NCI-H1048 (cell line): ENCODE data around the gene CDK2AP2.

ENCODE experiments used
- DNase-seq: peaks from one replicate; lab custom pipeline; 2025; lab: John Stamatoyannopoulos, UW

The CDK2AP2 gene

GRCh38 chr11:67503119-67504004, 4.6 kb downstream of the CDK2AP2 start:
- no peak for DNase-seq

GRCh38 chr11:67502328-67502979, 5.5 kb downstream of the CDK2AP2 start:
- DNase-seq = no peak

DNA sequence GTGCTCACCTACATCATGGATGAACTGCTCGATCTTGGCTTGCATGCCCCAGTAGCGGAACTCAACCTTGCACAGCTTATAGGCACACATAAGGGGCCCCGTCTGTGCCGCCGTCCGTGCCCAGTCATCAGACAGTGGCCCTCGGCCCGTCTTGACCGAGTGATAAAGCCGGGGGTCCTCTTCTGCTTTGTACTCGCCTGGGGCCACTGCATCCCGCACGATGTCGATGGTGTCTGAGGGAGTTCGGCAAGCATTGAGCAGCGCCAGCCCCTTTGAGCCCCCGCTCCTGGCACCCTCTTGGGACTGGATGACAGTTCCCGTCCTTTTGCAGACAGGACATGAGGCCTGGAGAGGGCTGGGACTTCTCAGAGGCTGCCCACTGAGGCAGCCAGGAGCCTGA, 6.1 kb downstream of the CDK2AP2 start:
- DNase-seq = no peak

GRCh38 chr11:67500831-67501715, 6.9 kb downstream of the CDK2AP2 start:
- no peak for DNase-seq

DNA sequence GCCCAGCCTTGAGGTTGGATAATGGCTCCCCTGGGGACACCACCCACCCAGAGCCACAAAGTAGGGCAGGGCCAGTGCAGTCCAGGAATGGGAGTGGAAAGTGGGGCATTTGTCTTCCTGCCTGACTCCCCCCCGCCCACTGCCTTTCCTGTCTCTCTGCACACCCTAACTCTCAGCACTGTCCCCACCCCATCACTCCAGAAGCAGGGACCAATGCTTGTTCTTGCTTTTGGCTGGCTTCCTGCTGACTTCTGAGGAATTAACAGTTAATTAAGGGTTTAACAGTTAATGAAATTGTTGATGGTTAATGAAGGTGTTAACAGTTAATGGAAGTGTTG, 7.5 kb downstream of the CDK2AP2 start:
- no peak for DNase-seq

DNA sequence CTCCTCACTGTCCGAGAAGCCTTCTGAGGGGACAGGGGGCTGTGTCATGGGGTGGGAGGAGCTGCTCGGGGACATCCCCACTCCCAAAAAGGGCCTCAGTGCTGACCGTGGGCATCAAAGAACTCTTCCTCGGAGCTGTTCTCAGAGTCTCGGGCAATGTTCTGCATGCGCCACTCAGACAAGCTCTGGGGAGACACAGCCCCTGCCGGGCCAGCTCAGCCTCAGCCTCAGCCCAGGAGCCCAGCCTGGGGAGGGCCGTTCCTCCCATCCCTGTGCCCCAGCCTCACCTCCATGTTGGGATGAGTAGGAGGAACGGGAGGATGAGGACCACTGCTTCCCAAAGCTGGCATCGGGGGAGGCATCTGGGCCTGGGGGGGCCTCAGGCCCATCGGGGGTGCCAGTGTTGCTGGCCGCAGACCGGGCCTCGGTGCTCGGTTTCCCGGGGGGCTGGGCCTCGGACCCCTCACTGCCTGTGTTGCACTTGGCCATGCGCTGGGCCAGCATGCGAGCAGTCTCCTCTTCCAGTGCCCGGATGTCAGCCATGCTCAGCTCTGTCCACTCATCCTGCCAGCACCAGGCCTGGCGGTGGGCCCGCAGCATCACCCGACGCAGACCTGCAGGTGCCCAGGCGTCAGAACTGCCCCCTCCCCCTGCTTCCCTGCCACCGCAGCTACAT, 8.0 kb downstream of the CDK2AP2 start:
- no peak for DNase-seq

DNA sequence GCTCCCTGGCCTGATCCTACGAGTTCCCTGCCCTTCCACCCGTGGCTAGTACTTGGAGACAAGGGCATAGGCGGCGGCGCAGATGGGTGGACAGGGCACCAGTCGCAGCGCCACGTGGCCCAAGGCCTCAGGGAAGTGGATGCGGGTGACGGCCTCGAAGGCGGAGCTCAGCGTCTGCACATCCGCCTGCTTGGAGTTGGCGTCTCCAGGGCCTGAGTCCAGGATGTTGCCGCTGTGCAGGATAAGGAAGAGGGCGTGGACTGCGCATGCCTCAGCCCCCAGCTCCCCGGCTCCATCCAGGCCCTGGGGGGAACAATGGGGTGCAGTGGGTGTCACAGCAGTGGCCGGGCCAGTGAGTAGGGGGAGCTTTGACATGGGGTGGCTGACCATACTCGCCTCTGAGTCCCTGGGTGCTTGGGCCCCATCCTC, 9.4 kb downstream of the CDK2AP2 start:
- DNase-seq = no peak

GRCh38 chr11:67497656-67498291, 10.2 kb downstream of the CDK2AP2 start:
- no peak for DNase-seq

DNA sequence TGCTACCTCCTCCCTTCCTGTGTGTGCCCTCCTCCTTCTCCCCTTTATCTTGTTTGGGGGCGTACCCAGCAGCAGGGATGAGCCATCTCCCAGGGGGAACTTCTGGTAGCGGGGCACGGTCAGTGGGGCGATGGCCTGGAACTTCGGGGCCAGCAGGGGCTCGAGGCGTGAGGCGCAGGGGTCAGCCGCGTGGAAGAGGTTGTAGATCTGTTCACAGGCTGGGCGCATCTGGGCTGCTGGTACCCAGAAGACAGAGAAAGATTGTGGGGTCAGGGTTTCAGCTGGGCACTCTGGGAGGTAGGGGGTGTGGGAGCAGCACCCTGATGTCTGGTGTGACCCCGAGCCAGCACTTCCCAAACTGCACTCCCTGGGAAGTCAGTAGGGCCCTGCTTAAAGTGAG, 11.8 kb downstream of the CDK2AP2 start:
- DNase-seq = no peak

DNA sequence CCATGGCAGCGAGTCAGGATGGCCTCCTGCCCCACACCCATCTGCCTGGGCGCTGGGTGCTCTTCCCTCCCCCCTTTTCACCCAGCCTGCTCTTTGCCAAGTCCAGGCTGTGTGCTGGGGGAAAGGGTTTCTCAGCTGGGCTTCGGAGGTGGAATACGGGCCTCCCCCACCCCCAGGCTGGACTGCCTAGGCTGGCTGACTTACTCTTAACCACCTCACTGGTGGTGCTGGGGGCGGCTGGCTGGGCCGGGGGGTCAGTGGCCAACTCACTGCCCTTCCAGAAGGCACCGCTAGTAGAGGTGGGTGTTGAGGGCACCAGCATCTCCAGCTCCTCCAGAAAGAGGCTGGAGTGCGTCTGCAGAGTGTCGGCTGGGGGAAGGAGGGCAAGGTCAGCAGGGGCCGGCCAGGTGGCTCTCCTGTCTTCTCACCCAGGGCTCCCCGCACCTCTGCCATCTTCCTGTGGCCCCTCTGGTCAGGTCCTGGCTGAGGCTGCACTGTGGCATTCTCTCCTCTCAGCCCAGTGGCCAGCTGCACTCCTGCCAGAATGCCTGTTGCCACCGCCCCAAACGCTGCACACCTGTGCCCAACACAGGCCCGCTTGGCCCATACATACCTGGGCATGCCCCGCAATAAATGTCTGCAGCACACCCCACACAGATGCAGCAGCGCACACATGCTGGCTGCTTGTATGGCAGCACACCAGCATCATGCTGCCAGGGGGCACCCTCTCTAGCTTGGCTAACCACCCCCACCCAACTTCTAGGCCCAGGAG, 12.5 kb downstream of the CDK2AP2 start:
- no peak for DNase-seq

DNA sequence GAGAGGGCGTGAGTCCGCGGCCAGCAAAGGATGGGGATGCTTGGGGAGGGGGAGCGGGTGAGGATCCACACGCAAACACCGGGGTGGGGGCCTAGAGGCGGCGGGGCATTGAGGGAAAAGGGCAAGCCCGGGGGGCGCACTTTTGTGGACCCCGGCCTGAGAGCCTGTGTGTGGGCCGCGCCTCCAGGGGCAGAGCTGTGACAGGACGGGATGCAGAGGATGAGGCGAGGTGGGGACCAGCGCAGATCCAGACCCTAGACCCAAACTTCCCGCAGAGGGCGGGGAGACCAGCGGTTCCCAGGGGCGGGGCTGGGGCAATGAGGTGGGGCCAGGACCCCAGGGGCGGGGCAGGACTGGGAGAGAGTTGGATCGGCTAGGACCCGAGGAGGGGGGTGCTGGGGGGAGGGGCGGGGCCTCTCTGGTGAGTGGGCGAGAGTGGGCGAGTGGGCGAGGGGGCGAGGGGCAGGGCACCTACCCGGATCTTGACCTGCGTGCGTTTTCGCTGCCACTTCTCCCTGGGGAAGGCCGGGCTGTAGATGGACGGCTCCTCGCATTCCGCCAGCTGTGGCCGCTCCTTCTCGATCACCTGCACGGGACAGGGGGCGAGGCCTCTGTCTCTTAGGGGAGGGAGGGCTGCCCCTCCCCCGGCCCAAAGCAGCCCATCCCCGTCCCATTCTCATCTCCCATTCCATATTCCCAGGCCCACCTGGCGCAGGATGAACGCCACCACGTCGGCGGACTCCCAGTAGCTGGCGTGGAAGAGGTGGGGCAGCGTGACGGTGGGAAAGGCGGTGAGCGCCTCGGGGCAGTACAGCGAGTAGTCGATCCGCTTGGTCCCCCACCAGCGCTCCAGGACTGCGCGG, 13.4 kb downstream of the CDK2AP2 start:
- no peak for DNase-seq

- no peak for DNase-seq
These were observed 14.2 kb downstream of the CDK2AP2 start for GRCh38 chr11:67493548-67494370.

DNA sequence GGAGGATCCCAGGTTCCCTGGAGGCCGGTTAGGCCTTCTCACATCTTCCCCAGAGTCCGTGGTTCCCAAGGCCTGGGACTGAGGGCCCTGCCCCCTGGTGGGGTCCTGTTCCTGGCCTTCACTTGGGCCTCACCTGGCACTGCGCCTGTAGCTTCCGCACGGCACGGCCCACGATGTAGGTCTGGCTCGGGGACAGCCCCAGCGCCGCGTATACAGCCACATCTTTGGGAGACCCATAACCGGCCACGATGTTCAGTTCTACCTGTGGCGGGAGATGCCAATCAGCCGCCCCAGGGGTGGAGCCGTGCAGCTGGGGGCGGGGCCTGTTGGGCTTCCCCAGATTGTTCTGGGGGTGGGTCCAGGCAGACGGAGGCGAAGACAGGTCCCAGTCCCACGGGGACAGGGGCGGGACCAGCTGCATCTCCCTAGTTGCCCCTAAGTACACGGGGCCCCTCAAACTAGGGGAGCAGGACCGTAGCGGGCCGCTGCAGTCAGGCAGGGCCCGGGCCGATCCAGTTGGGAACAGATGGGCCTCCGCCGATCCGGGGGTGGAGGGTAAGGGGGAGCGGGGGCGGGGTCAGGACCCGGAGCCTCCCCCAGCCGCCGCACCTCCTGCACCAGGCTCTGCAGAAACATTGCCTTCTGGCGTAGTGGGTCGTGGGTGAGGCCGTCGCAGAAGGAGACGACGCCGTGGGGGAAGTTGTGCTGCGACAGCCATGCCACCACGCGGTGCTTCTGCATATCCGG, 15.0 kb downstream of the CDK2AP2 start:
- DNase-seq = no peak

DNA sequence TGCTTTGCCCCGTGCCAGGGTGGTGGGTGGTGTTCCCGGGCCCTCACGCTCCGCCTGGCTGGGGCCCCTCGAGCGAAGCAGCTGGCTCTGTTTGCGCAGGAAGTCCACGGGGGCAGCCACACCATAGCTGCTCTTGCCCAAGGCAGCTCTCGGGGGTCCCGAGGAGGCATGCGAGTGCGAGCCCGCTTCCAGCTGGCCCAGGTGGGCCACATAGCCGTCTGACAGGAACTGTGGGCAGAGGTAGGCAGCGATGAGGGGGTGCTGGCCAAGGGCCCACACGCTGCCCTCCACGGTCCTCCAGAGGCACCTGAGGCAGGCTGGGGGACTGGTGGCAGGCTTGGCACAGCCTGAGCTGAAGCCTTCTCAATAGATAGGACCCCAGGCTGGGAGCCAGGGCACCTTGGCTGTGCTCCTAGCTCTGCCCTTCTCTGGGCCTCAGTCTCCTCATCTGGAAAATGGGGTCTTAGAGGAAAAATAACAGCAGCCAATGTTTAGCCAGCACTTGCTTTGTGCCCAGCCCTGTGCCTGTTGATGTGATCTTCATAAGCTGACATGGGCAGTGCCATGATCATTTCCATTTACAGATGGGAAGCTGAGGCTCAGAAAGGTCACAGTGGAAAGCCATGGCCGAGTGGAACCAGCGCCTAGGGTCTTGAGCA, 15.8 kb downstream of the CDK2AP2 start:
- no peak for DNase-seq

DNA sequence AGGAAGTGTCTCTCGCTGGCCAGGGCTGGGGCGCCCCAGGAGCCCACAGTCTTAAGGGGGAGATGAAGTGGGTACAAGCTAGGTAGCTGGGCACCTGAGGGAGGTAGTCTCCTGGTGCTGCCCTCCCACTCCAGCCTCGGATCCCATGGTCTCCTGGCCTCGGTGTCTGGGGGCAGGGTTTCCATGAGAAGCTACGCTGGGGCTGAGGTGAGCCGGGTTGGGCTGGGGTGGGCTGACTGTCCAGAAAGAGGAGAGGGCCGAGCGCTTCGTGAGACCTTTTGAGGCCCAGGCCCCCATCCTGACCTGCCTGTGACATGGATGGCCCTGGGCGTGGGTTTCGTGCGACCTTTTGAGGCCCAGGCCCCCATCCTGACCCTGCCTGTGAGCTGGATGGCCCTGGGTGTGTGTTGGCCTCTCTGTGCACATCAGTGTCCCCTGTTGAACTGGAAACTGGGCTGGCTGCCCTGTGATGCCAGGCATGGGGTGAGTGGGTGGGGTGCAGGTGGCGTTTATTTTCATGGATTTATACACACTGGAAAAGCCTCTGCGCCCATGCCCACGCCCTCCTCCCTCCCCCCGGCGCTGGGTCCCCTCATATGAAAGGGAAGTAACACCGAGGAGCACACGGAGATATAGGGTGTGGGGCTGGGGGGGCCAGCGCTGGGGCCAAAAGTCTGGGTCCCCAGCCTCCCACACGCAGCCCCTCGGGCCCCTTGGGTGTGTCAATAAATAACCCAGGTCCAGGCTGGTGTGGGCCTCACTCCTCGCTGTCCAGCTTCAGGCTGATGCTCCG, 16.5 kb downstream of the CDK2AP2 start:
- DNase-seq = no peak

DNA sequence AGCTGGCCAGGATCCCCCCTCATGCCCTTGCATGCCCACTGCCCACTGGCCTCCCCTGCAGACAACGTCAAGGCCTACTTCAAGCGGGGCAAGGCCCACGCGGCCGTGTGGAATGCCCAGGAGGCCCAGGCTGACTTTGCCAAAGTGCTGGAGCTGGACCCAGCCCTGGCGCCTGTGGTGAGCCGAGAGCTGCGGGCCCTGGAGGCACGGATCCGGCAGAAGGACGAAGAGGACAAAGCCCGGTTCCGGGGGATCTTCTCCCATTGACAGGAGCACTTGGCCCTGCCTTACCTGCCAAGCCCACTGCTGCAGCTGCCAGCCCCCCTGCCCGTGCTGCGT, 17.3 kb downstream of the CDK2AP2 start:
- no peak for DNase-seq
